Measurements from ENCODE around the gene HMGCLL1. TPM values are rescaled to one million over a fixed set of nuclear protein-coding genes. Genes with fewer than 3 reads are reported as not detected.

HMGCLL1 gene
- total RNA-seq, 2 donors from 2014 or later: 1.8 to 2.3 TPM

- no peak overlapping the region for H3K27ac ChIP-seq
- WGBS, 2 donors: 45% methylated on average over 3 of the region's 3 CpGs
- ATAC-seq: no peak
- H3K4me3 ChIP-seq: no peak overlapping the region
- DNase-seq: no peak
- H3K27me3 ChIP-seq: no peaks in the 10 kb centered on the region
- TF ChIP-seq CTCF (IDR thresholded peaks at IDR 0.05) (no peak), POLR2A (IDR thresholded peaks at IDR 0.05) (no peak)
- H3K36me3 ChIP-seq (replicated peaks in 1 of 2; ENCODE audit: insufficient read depth in 1 of 2, low read depth in 2 of 2): no peaks in the 10 kb centered on the region
- no peaks in the 10 kb centered on the region for H3K4me1 ChIP-seq
- no peaks in the 10 kb centered on the region for H3K9me3 ChIP-seq
- intact Hi-C loops (cut with DNase I): no loop called here
Measured at GRCh38 chr6:55395871-55396270, 183.1 kb downstream of the HMGCLL1 start.

GRCh38 chr6:55388211-55388610 lies 190.8 kb downstream of the HMGCLL1 start:
- Histone ChIP-seq H3K4me1 (no peaks in the 10 kb centered on the region), H3K27ac (no peak overlapping the region), H3K27me3 (no peaks in the 10 kb centered on the region), H3K4me3 (no peak overlapping the region), H3K9me3 (no peaks in the 10 kb centered on the region), H3K36me3 (replicated peaks in 1 of 2; ENCODE audit: insufficient read depth in 1 of 2, low read depth in 2 of 2) (no peaks in the 10 kb centered on the region)
- ATAC-seq (no peak), DNase-seq (no peak)
- TF ChIP-seq POLR2A (IDR thresholded peaks at IDR 0.05): no peak
- TF ChIP-seq CTCF (IDR thresholded peaks at IDR 0.05): no peak
- intact Hi-C loops (cut with DNase I): no loop called here
- 82 to 83% methylated on average over 3 of the region's 3 CpGs for WGBS, 2 donors
